Left colon (tissue), 2 donors: ENCODE measurements around the gene RUBCNL. TPM values are rescaled to one million over a fixed set of nuclear protein-coding genes. Genes with fewer than 3 reads are reported as not detected.
"Not testable (repeated sequence)": the region's sequence is repeated elsewhere in the genome, so short reads cannot be mapped to it uniquely, and the experiment has no call there.

Source experiments
- ATAC-seq: fragments of 200-7000 bp; cut with Tn5 transposase; one replicate; pipeline ENCODE4 v1.9.1; 2020; ENCODE audit warnings: mild to moderate bottlenecking, moderate library complexity
- DNase-seq, 2 donors: peaks; one replicate each; pipeline ENCODE4 v3.0.0-alpha.2; 2020
- intact Hi-C, 2 donors: fragments of 100-400 bp; cut with DNase I in 1 of 2; cut with micrococcal nuclease in 1 of 2; formaldehyde crosslinking; loops; one replicate each; pipeline versions ENCODE4 v1.11.2 to v1.14.0; 2022; cut with DNase I, micrococcal nuclease
- long read RNA-seq: library from polyadenylated mRNA; unstranded; transcript quantifications from one replicate; pipeline ENCODE4 v2.0.0, GENCODE V29; 2021
- total RNA-seq, 2 donors: library from RNA; stranded (reverse); fragmentation: NEBNext Ultra II Directional; extraction: Animal tissue kit (Norgen Biotek cat#: 25700); gene quantifications; one replicate each; pipeline ENCODE4 v1.2.1, GENCODE V29; 2021
- donor health status: DM: no; HTN: no; CAD: no.
- donor health status: DM: yes; HTN: yes; CAD: no.

RUBCNL gene, protein sequence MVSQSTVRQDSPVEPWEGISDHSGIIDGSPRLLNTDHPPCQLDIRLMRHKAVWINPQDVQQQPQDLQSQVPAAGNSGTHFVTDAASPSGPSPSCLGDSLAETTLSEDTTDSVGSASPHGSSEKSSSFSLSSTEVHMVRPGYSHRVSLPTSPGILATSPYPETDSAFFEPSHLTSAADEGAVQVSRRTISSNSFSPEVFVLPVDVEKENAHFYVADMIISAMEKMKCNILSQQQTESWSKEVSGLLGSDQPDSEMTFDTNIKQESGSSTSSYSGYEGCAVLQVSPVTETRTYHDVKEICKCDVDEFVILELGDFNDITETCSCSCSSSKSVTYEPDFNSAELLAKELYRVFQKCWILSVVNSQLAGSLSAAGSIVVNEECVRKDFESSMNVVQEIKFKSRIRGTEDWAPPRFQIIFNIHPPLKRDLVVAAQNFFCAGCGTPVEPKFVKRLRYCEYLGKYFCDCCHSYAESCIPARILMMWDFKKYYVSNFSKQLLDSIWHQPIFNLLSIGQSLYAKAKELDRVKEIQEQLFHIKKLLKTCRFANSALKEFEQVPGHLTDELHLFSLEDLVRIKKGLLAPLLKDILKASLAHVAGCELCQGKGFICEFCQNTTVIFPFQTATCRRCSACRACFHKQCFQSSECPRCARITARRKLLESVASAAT
- 10 to 100 TPM; 14.9 to 28.4 TPM for total RNA-seq
- long read RNA-seq, transcript RUBCNL-208 (15 exons, 3,979 nt) = major isoform, 5 of 40 reads
- long read RNA-seq, partial matches to known transcripts = 3 of 40 reads
- long read RNA-seq, other reads (novel, unspliced or antisense) = 26 of 40 reads

DNA sequence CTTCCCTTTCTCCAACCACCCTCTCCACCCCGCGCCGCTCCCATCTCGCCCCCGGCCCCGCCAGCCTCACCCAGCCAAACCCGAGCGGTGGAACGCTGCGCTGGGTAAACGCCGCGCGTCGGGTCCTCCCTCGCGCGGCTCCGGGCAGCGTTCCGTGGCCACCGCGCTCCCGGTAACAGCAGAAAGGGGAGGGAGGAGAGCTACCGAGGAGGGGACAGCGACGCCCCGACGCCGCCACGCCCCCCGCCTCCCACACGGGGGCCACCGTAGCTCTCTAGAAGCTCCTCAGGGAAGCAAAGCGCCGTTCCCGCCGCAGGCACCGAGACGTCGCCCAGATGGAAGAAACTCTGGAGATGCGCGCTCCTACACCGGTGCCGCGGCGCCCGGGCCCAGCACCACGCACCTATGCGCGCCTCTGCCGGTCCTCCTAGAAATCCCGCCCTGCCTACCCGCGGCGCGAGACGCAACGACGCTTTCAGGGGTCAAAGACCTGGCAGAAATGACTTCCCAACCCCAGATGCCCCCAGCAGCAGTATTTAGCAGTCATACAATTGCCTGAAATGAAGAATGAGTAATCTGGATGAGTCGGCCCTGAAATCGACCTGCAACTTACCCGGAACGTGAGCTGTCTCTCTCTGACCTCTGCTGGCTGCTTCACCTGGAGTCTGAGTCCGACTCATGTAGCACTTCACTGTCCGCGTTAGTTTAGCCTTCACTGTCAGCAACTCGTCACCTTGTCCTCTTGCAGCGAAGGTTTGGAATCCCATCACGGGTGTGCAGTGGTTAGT lies at the start of gene RUBCNL:
Gene RUBCNL, minus strand, starts transcription at position 189 of the 788 bp plus-strand sequence. CDS start 14,777 bp downstream, outside the sequence.
- intact Hi-C loops = no loop called here
- peak; percentile 69 for ATAC-seq
- peak; percentile 75 to 78 for DNase-seq

DNA sequence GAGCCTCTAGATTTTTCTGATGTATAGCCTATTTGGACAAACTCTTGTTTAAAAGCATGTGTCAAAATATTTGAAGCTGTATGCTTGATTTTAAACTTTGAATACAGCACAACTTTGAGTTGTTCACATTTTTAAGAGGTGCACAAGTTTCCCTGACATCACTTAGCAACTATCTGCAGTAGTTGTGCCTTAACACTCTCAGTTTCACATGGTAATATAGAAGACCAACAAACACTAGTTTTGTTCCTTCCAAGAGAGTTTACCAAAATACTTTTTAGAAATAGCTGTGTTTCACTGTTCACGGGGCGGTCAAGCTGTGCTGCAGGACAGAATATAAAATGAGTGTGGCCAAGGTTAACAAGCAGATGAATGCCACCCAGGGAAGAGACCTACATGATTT lies 42.5 kb upstream of the RUBCNL start:
- intact Hi-C loops, DNase-seq, ATAC-seq: not testable (repeated sequence)

DNA sequence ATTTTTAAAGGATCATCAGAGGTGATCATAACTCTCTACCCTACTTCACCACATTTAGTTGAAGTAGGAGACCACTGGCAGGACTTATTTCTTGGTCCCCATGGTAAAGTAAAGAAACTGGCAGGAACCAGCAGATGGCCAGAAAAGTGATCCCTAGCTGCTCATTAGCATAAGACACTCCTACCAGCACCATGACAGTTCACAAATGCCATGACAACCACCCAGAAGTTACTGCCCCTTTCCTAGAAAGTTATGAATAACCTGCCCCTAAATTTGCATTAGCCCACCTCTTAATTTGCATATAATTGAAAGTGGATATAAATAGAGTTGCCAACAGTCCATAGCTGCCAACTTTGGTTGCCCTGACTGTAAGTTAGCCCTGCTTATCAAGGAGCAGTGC lies 18.4 kb upstream of the RUBCNL start:
- no peak for ATAC-seq
- intact Hi-C loops = no loop called here
- no peak for DNase-seq

DNA sequence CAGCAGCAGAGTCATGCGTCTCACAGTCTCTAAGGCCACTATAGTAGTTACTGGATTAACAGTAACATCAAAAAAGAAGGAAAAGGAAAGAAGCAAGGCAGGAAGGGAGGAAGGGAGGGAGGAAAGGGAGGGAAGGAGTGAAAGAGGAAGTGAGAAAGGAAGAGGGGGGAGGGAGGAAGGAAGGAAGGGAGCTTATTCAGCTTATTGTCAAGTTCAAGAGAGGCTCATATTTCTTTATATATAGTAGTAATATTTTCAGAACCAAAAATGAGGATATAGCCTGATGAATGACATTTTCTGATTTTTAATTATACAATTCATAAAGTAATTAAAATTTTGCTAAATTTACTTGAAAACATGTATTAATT lies 17.7 kb upstream of the RUBCNL start:
- intact Hi-C loops = no loop called here
- no peak for ATAC-seq
- DNase-seq = no peak

DNA sequence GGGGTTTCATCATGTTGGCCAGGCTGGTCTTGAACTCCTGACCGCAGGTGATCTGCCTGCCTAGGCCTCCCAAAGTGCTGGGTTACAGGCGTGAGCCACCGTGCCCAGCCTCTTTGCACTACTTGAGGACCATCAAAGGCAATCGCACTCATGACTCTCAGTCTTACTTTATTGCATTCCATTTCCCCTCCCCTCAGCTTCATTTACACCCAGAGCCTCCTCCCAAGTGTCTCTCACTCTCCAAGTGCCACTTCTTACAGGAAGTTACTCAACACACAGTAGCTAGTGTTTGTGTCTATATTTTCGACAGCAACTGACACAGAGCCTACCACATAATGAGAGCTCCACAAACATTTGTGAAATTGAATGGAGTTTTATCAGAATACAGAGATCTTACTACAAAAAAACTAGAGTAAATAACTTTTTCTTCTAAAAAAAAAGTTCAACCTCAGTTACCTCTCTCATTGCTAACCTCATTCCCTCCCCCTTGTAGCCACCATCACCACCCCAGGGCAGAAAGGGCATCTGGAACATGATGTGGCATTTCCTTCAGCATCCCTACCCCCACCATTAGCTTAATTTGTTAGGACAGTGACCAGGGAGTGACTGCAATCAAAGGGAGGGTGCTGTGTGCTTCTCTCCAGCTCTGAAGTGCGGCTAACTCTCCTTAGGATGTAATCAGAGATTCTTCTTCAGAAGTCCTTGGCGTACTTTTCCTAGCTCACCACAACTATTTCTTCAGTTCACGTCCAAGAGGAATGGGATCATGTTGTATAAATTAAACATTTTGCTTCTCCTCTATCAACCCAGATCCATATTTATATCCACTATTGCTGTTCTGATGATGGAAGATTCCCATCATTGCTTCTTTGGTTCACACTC lies 17.0 kb upstream of the RUBCNL start:
- ATAC-seq (no peak), DNase-seq (no peak)
- intact Hi-C loops = no loop called here

DNA sequence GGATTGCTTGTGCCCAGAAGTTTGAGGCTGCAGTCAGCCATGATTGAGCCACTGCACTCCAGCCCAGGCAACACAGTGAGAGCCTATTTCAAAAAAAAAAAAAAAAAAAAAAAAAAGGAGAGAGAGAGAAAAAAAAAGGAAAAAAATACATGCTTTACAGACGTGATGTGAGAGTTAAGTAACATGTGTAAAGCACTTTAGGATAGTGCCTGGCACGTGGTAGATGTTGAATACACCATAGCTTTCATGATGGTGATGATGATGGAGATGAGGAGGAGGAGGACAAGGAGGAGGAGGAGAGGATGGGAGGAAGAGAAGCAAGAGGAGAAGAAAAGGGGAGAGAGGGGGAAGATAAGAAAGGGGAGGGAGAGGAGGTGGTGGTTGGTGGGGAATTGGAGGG lies 15.1 kb upstream of the RUBCNL start:
- intact Hi-C loops = no loop called here
- ATAC-seq (no peak), DNase-seq (no peak)

DNA sequence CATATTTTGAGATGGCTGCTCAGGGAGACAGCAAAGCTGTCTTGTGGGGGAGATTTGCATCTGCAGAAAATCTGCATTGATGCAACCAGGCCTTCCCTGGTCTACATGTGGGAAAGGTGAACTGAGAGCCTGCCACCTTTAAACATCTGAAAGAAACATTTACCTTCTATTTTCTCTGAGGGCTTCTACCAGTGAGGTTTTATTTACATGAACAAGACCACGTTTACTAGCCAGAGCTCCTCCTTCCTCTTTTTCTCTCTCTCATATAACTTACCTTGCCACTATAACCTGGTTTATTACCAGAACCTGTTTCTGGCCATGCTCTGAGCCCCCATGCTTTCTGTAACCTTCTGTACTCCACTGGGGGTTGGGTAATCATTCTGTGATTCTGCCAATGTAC lies 14.4 kb upstream of the RUBCNL start:
- no peak for DNase-seq

DNA sequence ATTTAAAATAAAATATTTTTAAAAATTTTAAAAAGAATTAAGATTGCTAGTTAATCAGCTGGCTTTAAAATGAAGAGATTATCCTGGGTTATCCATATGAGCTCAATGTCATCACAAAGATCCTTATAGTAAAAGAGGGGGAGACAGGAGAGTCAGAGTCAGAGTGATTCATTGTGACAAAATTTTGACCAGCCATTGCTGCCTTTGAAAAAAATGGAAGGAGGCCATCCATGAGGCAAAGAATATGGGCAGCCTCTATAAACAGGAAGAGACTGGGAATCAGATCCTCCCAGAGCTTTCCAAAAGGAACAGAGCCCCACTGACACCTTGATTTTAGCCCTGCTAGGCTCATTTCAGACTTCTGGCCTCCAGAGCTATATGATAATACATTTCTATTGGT lies 9.3 kb upstream of the RUBCNL start:
- no peak for ATAC-seq
- intact Hi-C loops = no loop called here

More for the DNA sequence above, 14.4 kb upstream of the RUBCNL start:
- intact Hi-C loops = no loop called here
- ATAC-seq = no peak

DNA sequence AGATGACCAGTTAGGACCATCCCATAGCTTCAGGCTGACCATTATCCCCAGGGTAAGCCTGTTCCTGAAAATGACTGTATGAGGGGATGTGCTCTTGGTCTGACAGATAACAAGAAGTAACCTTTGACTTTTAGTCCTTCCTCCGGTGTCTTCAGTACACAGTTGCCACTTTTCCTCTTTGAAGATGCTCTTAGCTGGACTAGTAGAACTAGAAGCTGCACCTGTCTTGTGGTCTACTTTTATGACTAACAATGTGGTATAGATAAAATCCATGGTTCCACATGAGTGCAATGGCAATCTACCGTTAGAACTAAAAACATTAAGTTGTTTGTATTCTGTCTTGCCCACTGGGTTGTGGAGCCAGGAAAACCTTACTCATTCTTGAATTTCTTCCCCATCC lies 5.9 kb upstream of the RUBCNL start:
- ATAC-seq = no peak
- intact Hi-C loops = no loop called here
- no peak for DNase-seq

More for the DNA sequence above, 9.3 kb upstream of the RUBCNL start:
- DNase-seq = no peak

DNA sequence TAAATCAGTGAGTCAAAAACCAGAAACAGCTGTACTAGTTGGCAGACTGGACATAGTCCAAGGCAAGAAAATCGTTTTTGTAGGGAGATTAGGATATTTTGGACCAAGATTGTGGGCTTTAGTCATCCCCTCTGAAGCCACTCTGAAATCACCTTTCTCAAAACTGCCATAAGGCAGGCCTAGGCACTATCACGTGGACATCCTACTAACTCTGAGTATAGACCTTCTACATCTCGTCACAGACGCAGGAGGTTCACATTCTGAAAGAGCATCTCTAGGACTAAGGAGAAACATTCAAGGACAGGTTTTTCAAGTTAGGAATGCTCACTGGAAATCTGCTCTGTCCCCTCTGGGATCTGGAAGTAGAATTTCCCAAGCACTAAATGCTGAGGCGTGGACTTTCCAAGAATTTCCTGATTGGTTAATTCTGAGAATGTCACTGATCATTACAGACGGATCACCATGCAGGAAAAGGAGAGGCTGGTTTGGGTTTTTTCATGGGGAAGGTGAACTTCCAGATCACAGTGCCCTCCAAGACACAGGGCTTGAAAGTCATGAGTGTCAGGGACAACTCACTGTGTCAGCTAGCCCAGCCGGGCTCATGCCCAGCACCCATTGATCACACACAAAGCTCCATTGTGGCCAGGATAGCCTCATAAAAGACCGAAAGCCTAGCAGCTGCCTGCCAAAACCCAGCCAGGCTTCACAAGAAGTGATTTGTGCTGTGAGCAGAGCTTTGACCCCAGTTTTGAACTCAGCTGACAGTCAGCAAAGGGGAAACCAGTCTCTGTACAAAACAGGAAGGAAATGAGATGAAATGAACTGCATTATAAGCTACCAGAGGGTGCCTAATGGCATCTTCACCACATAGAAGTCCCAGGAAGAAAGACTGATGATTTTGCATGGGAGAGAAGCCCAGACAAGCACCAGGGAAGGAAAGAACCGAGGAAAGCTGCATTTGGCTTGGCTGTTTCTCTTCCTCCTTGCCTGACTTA lies 2.7 kb upstream of the RUBCNL start:
- intact Hi-C loops = no loop called here
- DNase-seq (peak; percentile 52 to 72), ATAC-seq (peak; percentile 31)

DNA sequence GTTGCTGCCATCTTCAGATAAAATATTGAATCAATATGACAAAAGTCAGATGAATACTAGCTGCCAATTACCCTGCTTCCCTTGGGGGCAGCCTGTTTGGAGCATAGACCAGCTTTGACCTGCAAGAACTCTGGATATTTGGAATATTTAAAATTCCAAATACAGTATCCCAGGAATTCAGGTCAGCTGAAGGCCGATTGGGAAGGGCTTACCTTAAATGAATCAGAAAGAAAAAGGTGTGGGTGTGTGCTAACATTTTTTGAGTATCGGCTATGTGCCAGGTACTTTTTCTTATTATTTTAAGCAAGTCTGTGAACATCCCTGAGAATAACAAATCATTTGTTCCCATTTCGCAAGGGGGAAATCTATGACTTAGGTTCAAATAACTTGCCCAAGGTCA lies 1.8 kb upstream of the RUBCNL start:
- intact Hi-C loops = no loop called here
- DNase-seq (no peak), ATAC-seq (no peak)

DNA sequence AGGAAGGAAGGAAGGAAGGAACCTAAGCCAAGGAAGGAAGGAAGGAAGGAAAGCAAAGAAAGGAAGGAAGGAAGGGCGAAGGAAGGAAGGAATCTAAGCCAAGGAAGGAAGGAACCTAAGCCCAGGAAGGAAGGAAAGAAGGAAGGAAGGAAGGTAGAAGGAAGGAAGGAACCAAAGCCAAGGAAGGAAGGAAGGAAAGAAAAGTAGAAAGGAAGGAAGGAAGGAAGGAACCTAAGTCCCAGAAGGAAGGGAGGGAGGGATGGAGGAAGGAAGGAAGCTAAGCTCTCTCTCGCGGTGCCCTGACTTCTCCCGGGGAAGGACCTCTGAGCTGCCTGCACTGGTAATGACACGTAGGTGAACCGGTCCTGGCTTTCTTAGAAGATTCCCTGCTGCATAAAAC lies 1.3 kb upstream of the RUBCNL start:
- intact Hi-C loops = no loop called here
- DNase-seq (no peak), ATAC-seq (no peak)

DNA sequence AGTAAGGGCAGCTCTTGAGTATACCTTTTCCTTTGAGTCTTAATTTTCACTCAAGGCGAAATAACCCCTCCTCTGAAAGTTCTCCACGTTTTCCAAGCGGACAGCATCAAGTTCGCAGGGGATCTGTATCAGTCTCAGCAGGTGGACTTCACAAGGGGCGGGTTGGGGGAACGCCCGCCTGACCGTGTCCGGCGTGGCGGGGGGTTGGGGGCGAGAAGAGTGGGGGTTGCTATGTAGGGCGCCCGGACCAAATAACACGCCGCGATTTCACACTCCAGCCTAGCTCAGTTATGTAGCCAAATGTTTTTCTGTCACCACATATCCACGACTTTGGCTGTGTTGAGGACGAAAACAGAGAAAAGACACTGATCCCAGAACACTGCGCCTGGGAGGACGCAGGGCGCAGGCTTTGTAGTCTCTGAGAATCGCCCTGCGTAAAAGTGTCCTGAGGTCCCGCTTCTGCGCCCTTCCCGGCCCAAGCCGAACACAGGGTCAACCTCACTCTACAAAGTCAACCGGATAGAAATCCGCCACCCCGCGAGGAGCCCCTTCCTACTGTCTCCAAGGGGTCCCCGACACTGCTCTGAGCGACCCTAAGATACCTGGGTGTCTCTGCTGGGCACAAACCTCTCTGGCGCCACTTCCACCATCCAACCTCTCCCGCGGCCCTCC lies 524 bp downstream of the RUBCNL start:
- ATAC-seq (peak; percentile 23), DNase-seq (peak in 1 of 2 donors; percentile 26)
- intact Hi-C loops = no loop called here

DNA sequence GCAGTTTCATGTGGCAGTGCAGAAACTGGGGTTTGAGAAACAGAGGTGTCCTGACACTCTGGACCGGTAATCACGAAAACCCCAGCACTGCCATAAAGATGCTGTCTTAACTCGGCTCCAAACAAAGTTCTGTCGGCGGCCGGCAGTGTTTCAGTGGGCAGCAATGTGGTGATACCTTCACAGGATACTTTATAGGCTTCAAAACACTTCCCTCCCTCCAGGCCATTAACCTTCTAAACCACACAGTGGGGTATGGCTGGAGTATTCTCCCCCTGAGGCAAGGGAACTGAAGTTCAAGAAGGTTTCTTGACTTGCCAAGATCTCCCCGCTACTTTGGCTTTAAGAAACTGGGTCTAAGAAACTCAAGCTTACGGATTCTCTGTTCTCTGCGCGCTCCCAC lies 1.1 kb downstream of the RUBCNL start:
- intact Hi-C loops = no loop called here
- ATAC-seq (no peak), DNase-seq (peak in 1 of 2 donors; percentile 28)

DNA sequence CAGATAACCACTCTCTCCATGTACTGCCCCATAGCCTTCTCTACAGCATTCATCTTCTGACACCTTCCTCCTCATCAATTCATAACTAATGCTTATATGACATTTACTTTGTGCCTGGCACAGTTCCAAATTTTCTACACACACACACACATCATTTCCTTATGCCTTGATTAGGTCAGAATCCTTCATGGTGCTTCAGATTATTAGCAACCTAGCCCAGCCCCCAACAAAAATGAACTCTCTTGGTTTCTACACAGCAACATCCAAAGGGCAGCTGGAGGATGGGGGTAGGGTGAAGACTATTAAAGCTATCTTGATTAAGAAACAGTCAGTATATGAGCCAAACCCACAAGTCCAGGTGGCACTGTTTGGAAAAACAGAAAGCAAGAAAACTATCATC lies 3.7 kb downstream of the RUBCNL start:
- DNase-seq (no peak), ATAC-seq (peak; percentile 1)
- intact Hi-C loops = no loop called here

DNA sequence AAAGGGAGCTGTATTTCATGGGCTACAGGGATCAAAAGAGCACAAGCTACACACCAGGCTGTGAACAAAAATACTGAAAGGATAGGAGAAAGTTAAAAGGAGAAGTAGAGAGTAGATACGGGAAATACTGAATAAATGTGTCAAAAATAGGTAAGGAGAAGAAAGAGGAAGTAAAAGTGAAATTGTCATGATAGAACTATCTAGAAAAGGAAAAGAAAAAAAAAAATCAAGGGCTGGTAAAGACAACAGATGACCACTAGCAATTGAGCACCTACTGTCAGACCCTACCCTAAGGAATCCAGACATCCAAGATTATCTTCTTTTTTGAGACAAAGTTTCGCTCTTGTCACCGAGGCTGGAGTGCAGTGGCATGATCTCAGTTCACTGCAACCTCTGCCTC lies 4.8 kb downstream of the RUBCNL start:
- ATAC-seq (no peak), DNase-seq (no peak)
- intact Hi-C loops = no loop called here

DNA sequence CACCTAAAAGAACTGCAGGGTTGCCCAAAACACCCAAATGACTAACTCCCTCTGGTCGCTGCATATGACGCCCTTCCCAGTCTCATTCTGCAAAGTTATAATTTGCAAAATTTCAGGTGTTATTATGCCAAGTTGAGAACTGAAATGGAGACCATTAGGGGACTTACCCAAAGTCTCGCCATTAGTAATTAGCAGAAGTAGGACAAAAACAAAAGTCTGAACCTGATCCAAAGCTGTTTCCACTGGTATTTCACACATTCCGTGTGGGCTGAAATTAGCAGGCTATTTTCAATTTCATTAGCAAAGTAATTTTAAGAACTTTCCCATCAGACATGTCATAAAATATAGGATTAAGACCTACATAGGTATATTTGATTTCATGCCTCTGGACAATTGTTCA lies 6.8 kb downstream of the RUBCNL start:
- DNase-seq = no peak
- ATAC-seq = no peak
- intact Hi-C loops = no loop called here
